ENCODE results near the gene SYP.

SYP gene

GRCh38 chrX:49172280-49172780 lies 27.7 kb downstream of the SYP start:
- peak overlapping the region; percentile 52; the same call in 1 of the 2 replicates for H2AFZ ChIP-seq (ENCODE audit: low read depth)
- H3K9ac ChIP-seq = peak overlapping the region; percentile 85

GRCh38 chrX:49171752-49172279 lies 28.2 kb downstream of the SYP start, which contains the start of gene PLP2:
TSS of gene PLP2 (plus strand) at chrX:49171898. CDS start at chrX:49172001, 103 bp downstream.
- peak within 1 kb of the TSS; percentile 85 for H3K27ac ChIP-seq
- H2AFZ ChIP-seq (ENCODE audit: low read depth) = peak within 1 kb of the TSS; percentile 52; the same call in 1 of the 2 replicates

More at GRCh38 chrX:49172280-49172780, 27.7 kb downstream of the SYP start:
- H3K4me1 ChIP-seq (ENCODE audit: low read depth, poor library complexity, severe bottlenecking) = peaks cover 43% of the 10 kb centered on the region
- no peak overlapping the region for H3K4me3 ChIP-seq (IDR thresholded peaks at IDR 0.05; ENCODE audit: insufficient read depth, low read depth, low read length)
- H3K27ac ChIP-seq = peak overlapping the region; percentile 85
- peaks cover 17% of the 10 kb centered on the region; the same call in 1 of the 2 replicates for H3K79me2 ChIP-seq (ENCODE audit: insufficient read depth, low read depth)
- no peaks in the 10 kb centered on the region for H3K36me3 ChIP-seq (ENCODE audit: insufficient read depth)
- no peaks in the 10 kb centered on the region for H3K27me3 ChIP-seq (ENCODE audit: insufficient read depth, low read depth)
- H3K4me2 ChIP-seq = peak overlapping the region; percentile 80; the same call in 1 of the 2 replicates
- no peaks in the 10 kb centered on the region for H4K20me1 ChIP-seq (ENCODE audit: insufficient read depth)
- TF ChIP-seq CTCF (conservative IDR thresholded peaks at IDR 0.05; ENCODE audit: low read depth, low read length) = no peak

GRCh38 chrX:49167740-49168108 lies 32.3 kb downstream of the SYP start:
- Histone ChIP-seq H3K4me2 (peak overlapping the region; percentile 93), H3K4me3 (IDR thresholded peaks at IDR 0.05; ENCODE audit: insufficient read depth, low read depth, low read length) (no peak overlapping the region), H3K4me1 (ENCODE audit: low read depth, poor library complexity, severe bottlenecking) (peaks cover 34% of the 10 kb centered on the region), H4K20me1 (ENCODE audit: insufficient read depth) (no peaks in the 10 kb centered on the region), H2AFZ (ENCODE audit: low read depth) (0 out of 2 replicates have a peak overlapping the region, but pooled peaks have one; percentile 38), H3K36me3 (ENCODE audit: insufficient read depth) (no peaks in the 10 kb centered on the region), H3K27me3 (ENCODE audit: insufficient read depth, low read depth) (no peaks in the 10 kb centered on the region), H3K27ac (peak overlapping the region; percentile 97), H3K9ac (peak overlapping the region; percentile 85; the same call in 1 of the 2 replicates), H3K79me2 (ENCODE audit: insufficient read depth, low read depth) (peaks cover 3% of the 10 kb centered on the region; the same call in 1 of the 2 replicates)
- no peak for TF ChIP-seq CTCF (conservative IDR thresholded peaks at IDR 0.05; ENCODE audit: low read depth, low read length)

More at GRCh38 chrX:49171752-49172279, 28.2 kb downstream of the SYP start, which contains the start of gene PLP2:
- Histone ChIP-seq H4K20me1 (ENCODE audit: insufficient read depth) (no peaks in the 10 kb centered on the region), H3K9ac (peak within 1 kb of the TSS; percentile 85), H3K27me3 (ENCODE audit: insufficient read depth, low read depth) (no peaks in the 10 kb centered on the region), H3K4me3 (IDR thresholded peaks at IDR 0.05; ENCODE audit: insufficient read depth, low read depth, low read length) (no peak within 1 kb of the TSS), H3K36me3 (ENCODE audit: insufficient read depth) (no peaks in the 10 kb centered on the region), H3K79me2 (ENCODE audit: insufficient read depth, low read depth) (peaks cover 17% of the 10 kb centered on the region; the same call in 1 of the 2 replicates), H3K4me2 (peak within 1 kb of the TSS; percentile 80), H3K4me1 (ENCODE audit: low read depth, poor library complexity, severe bottlenecking) (peaks cover 39% of the 10 kb centered on the region)
- TF ChIP-seq CTCF (conservative IDR thresholded peaks at IDR 0.05; ENCODE audit: low read depth, low read length) = no peak

- H3K36me3 ChIP-seq (ENCODE audit: insufficient read depth) = no peaks in the 10 kb centered on the region
- no peak for TF ChIP-seq CTCF (conservative IDR thresholded peaks at IDR 0.05; ENCODE audit: low read depth, low read length)
- H3K4me3 ChIP-seq (IDR thresholded peaks at IDR 0.05; ENCODE audit: insufficient read depth, low read depth, low read length) = no peak overlapping the region
- no peaks in the 10 kb centered on the region for H4K20me1 ChIP-seq (ENCODE audit: insufficient read depth)
- peak overlapping the region; percentile 85 for H3K9ac ChIP-seq
- H3K27me3 ChIP-seq (ENCODE audit: insufficient read depth, low read depth) = no peaks in the 10 kb centered on the region
- H3K4me1 ChIP-seq (ENCODE audit: low read depth, poor library complexity, severe bottlenecking) = peaks cover 34% of the 10 kb centered on the region
- peak overlapping the region; percentile 97 for H3K27ac ChIP-seq
- H2AFZ ChIP-seq (ENCODE audit: low read depth) = peak overlapping the region; percentile 38; the same call in 1 of the 2 replicates
- no peaks in the 10 kb centered on the region for H3K79me2 ChIP-seq (ENCODE audit: insufficient read depth, low read depth)
- peak overlapping the region; percentile 93 for H3K4me2 ChIP-seq
These were observed 32.9 kb downstream of the SYP start for GRCh38 chrX:49166914-49167739.
